HCT116 (cell line): ENCODE measurements around the gene SLIT1. TPM values are rescaled to one million over a fixed set of nuclear protein-coding genes. Genes with fewer than 3 reads are reported as not detected.

Source experiments
- ATAC-seq: fragments of 200-7000 bp; cut with Tn5 transposase; 2 replicates; pipeline ENCODE4 v1.9.1; 2020; ENCODE audit warnings: mild to moderate bottlenecking, moderate library complexity
- BruUV-seq: library from RNA; stranded (reverse); fragments of 400-500 nt; replicated peaks from 2 replicates; lab custom pipeline; 2021; lab: Mats Ljungman, UMichigan
- CTCF ChIA-PET: fragments of 300-600 bp; sonication (Branson Sonifier 250); formaldehyde crosslinking; loops from one replicate; lab custom pipeline; 2021; ENCODE audit warnings: antibody characterized with exemption; lab: Charles Lee
- POLR2A ChIA-PET: fragments of 300-600, 350-600 bp; sonication (Branson Sonifier 250); formaldehyde crosslinking; loops from one replicate; lab custom pipeline; 2021; ENCODE audit warnings: antibody characterized with exemption; lab: Charles Lee
- RAD21 ChIA-PET, 2 experiments: fragments of 300-600 bp; sonication (Branson Sonifier 250); formaldehyde crosslinking; loops; one replicate each; lab custom pipeline; 2023; ENCODE audit warnings: low total read pairs in 2 of 2; ENCODE audit not compliant: uncharacterized antibody in 2 of 2, unreplicated experiment in 2 of 2, low non-redundant PET in 1 of 2; lab: Charles Lee
- DNase-seq: peaks from one replicate; pipeline ENCODE4 v3.0.0-alpha.2; 2010; ENCODE audit warnings: low read depth, low spot score
- H2AFZ ChIP-seq: fragments of 200-600 bp; shearing (Covaris generic), sonication (generic); 2 replicates; pipeline ENCODE4 v1.6.1; 2017; ENCODE audit warnings: low read depth, mixed run types, mixed read lengths, antibody characterized with exemption, low read length; ENCODE audit not compliant: poor library complexity, severe bottlenecking
- H3K27ac ChIP-seq: 2 replicates; pipeline ENCODE4 v1.5.1; 2012; ENCODE audit warnings: low read depth, low read length
- H3K27me3 ChIP-seq: fragments of 200-600 bp; sonication (generic); 2 replicates; pipeline ENCODE4 v1.6.1; 2016; ENCODE audit warnings: mixed run types, low read length, mixed read lengths; ENCODE audit not compliant: insufficient read depth
- H3K36me3 ChIP-seq, 2 experiments: fragments of 200-500 bp in 1 of 2; fragments of 200-600 bp in 1 of 2; sonication (Bioruptor generic) in 1 of 2; sonication (generic) in 1 of 2; 2 replicates each; pipeline versions ENCODE4 v1.5.1 to v1.6.1; 2014 to 2016; ENCODE audit warnings: low read length in 2 of 2, inconsistent platforms in 1 of 2, mixed read lengths in 1 of 2, mixed run types in 1 of 2; ENCODE audit not compliant: insufficient read depth in 2 of 2, control insufficient read depth in 1 of 2
- H3K4me1 ChIP-seq, 2 experiments: fragments of 200-600 bp in 1 of 2; sonication (generic) in 1 of 2; 2 replicates each; pipeline versions ENCODE4 v1.5.1 to v1.6.1; 2012 to 2017; ENCODE audit warnings: low read length in 2 of 2, inconsistent platforms in 1 of 2, mild to moderate bottlenecking in 1 of 2, mixed read lengths in 1 of 2, mixed run types in 1 of 2, moderate library complexity in 1 of 2; ENCODE audit not compliant: insufficient read depth in 2 of 2, control insufficient read depth in 1 of 2
- H3K4me2 ChIP-seq: fragments of 200-600 bp; sonication (generic); 2 replicates; pipeline ENCODE4 v1.6.1; 2017; ENCODE audit warnings: mixed run types, low read length, mixed read lengths
- H3K4me3 ChIP-seq, 2 experiments: fragments of 200-600 bp in 1 of 2; sonication (generic) in 1 of 2; replicated peaks in 1 of 2; 2 replicates each; pipeline ENCODE4 v1.5.1; 2011 to 2016; ENCODE audit warnings: low read length in 2 of 2, control low read depth in 1 of 2, low read depth in 1 of 2, mild to moderate bottlenecking in 1 of 2, mixed read lengths in 1 of 2, mixed run types in 1 of 2
- H3K79me2 ChIP-seq: fragments of 200-600 bp; sonication (generic); 2 replicates; pipeline ENCODE4 v1.6.1; 2017; ENCODE audit warnings: mild to moderate bottlenecking, mixed run types, low read length, moderate library complexity, mixed read lengths; ENCODE audit not compliant: insufficient read depth
- H3K9ac ChIP-seq: fragments of 200-600 bp; sonication (generic); 2 replicates; pipeline ENCODE4 v1.6.1; 2016; ENCODE audit warnings: low read length, mixed read lengths
- H3K9me2 ChIP-seq: fragments of 200-600 bp; sonication (generic), shearing (Covaris generic); 2 replicates; pipeline ENCODE4 v1.6.1; 2017; ENCODE audit warnings: mixed run types, mild to moderate bottlenecking, moderate library complexity; ENCODE audit not compliant: insufficient read depth
- H3K9me3 ChIP-seq, 2 experiments: fragments of 200-500 bp in 1 of 2; fragments of 200-600 bp in 1 of 2; sonication (Bioruptor generic) in 1 of 2; sonication (generic) in 1 of 2; 2 replicates each; pipeline ENCODE4 v1.6.1; 2014 to 2017; ENCODE audit warnings: low read length in 2 of 2, mixed read lengths in 2 of 2, inconsistent platforms in 1 of 2, low read depth in 1 of 2, mild to moderate bottlenecking in 1 of 2, mixed run types in 1 of 2, moderate library complexity in 1 of 2; ENCODE audit not compliant: control insufficient read depth in 1 of 2, insufficient read depth in 1 of 2
- H4K20me1 ChIP-seq: fragments of 200-600 bp; sonication (generic), shearing (Covaris generic); 2 replicates; pipeline ENCODE4 v1.6.1; 2017; ENCODE audit warnings: mixed run types, mild to moderate bottlenecking, moderate library complexity; ENCODE audit not compliant: insufficient read depth
- CBX3 ChIP-seq: IDR thresholded peaks from 2 replicates; pipeline ENCODE4 v1.6.1; 2012; ENCODE audit warnings: low read depth
- EGR1 ChIP-seq: IDR thresholded peaks from 2 replicates; pipeline ENCODE4 v1.6.1; 2012; ENCODE audit warnings: low read depth
- ELF1 ChIP-seq: IDR thresholded peaks from 2 replicates; pipeline ENCODE4 v1.6.1; 2012; ENCODE audit warnings: low read depth, borderline replicate concordance
- EZH2 ChIP-seq: fragments of 200-600 bp; sonication (generic); IDR thresholded peaks from 2 replicates; pipeline ENCODE4 v1.6.1; 2017; ENCODE audit warnings: antibody characterized with exemption, mixed run types
- EZH2phosphoT487 ChIP-seq: fragments of 200-600 bp; IDR thresholded peaks from 2 replicates; pipeline ENCODE4 v1.6.1; 2018; ENCODE audit warnings: antibody characterized with exemption, borderline replicate concordance
- RAD21 ChIP-seq: IDR thresholded peaks from 2 replicates; pipeline ENCODE4 v1.6.1; 2012; ENCODE audit warnings: low read depth, mild to moderate bottlenecking
- SIN3A ChIP-seq: IDR thresholded peaks from 2 replicates; pipeline ENCODE4 v1.6.1; 2012; ENCODE audit warnings: low read depth
- YY1 ChIP-seq: IDR thresholded peaks from 2 replicates; pipeline ENCODE4 v1.6.1; 2011; ENCODE audit warnings: low read length, low read depth, moderate library complexity, mild to moderate bottlenecking; ENCODE audit not compliant: insufficient replicate concordance; ENCODE audit errors: extremely low read depth
- ZFX ChIP-seq: fragments of 450-650 bp; IDR thresholded peaks from 2 replicates; pipeline ENCODE4 v1.6.1; 2017
- ZNF274 ChIP-seq: fragments of 200-500 bp; sonication (Bioruptor generic); IDR thresholded peaks from 2 replicates; pipeline ENCODE4 v1.6.1; 2014; ENCODE audit warnings: mild to moderate bottlenecking, low read depth, low read length, inconsistent platforms
- intact Hi-C: fragments of 100-400 bp; cut with micrococcal nuclease; formaldehyde crosslinking; loops from 2 replicates; pipeline ENCODE4 v1.10.0; 2022
- total RNA-seq: library from RNA; stranded (reverse); gene quantifications from one replicate; pipeline ENCODE4 v1.2.1, GENCODE V29; 2021; ENCODE audit not compliant: unreplicated experiment
- TF ChIP-seq, protein P1 (sequence below): IDR thresholded peaks from 2 replicates; pipeline ENCODE4 v1.6.1; 2011; ENCODE audit warnings: mild to moderate bottlenecking, low read length, moderate library complexity; ENCODE audit not compliant: insufficient replicate concordance; ENCODE audit errors: extremely low read depth
- TF ChIP-seq, protein P2 (sequence below): IDR thresholded peaks from 2 replicates; pipeline ENCODE4 v1.6.1; 2012
- TF ChIP-seq, protein P3 (sequence below): IDR thresholded peaks from 2 replicates; pipeline ENCODE4 v1.6.1; 2012
- TF ChIP-seq, protein P4 (sequence below): IDR thresholded peaks from 2 replicates; pipeline ENCODE4 v1.6.1; 2012; ENCODE audit warnings: low read depth

Gene SLIT1
- total RNA-seq, 1 experiment from 2014 or later, result 0.42 TPM

DNA sequence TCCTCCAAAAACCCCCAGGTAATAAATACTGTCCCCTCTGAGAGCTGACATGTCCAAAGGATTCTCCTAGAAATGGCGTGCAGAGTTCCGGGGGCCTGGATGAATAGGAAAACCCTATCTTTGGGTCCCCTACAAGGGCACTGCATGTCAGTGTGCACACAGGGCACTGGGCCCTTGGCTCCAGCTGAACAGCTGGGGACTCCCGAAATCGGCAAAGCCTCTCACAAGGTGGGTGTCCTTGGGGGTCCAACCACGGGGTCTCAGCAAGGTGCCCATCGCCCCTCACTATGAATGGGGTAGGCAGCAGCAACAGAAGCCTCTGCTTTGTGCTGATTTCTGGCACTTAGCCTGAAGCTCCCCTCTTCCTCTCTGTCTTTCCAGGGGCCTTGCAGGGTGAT is 46.1 kb downstream of the SLIT1 start (continued):
- TF ChIP-seq ZFX (no peak), YY1 (no peak), ZNF274 (no peak), EZH2phosphoT487 (no peak), EGR1 (no peak)
- TF ChIP-seq, protein P1, sequence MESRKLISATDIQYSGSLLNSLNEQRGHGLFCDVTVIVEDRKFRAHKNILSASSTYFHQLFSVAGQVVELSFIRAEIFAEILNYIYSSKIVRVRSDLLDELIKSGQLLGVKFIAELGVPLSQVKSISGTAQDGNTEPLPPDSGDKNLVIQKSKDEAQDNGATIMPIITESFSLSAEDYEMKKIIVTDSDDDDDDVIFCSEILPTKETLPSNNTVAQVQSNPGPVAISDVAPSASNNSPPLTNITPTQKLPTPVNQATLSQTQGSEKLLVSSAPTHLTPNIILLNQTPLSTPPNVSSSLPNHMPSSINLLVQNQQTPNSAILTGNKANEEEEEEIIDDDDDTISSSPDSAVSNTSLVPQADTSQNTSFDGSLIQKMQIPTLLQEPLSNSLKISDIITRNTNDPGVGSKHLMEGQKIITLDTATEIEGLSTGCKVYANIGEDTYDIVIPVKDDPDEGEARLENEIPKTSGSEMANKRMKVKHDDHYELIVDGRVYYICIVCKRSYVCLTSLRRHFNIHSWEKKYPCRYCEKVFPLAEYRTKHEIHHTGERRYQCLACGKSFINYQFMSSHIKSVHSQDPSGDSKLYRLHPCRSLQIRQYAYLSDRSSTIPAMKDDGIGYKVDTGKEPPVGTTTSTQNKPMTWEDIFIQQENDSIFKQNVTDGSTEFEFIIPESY, result no peak
- TF ChIP-seq, protein P2, sequence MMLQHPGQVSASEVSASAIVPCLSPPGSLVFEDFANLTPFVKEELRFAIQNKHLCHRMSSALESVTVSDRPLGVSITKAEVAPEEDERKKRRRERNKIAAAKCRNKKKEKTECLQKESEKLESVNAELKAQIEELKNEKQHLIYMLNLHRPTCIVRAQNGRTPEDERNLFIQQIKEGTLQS, result no peak
- TF ChIP-seq, protein P3, sequence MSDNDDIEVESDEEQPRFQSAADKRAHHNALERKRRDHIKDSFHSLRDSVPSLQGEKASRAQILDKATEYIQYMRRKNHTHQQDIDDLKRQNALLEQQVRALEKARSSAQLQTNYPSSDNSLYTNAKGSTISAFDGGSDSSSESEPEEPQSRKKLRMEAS, result no peak

DNA sequence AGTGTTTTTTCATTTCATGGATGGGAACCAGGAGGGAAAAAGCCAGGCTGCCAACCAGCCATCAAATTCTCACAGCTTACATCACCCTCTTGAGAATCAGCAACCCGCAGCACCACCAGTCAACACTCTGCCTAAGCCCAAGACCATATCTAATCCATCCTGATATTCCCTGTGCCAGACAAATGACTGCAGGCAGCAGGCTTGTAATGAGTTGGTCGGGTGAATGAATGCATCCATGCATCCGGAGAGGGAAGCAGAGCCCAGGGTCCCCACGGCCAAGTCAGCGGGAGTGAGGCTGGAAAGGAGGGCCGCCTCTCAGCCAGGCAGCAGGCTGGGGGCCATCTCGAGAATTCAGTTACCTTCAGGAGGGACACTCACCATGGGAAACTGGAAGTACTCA is 46.9 kb downstream of the SLIT1 start:
- POLR2A ChIA-PET, result no interaction called here

More for the DNA sequence above, 46.9 kb downstream of the SLIT1 start:
- no peaks in the 10 kb centered on the region for H3K36me3 ChIP-seq
- H3K4me3 ChIP-seq, result no peak overlapping the region
- no peaks in the 10 kb centered on the region for H3K79me2 ChIP-seq
- no peak for DNase-seq
- CTCF ChIA-PET, result interaction anchor here (1.1 to 2.2 kb wide), 2 partner anchors 58 to 71 kb away, joined by 3 to 7 read pairs; no protein-coding TSS in a partner anchor
- H3K9me2 ChIP-seq, result no peaks in the 10 kb centered on the region
- H3K9me3 ChIP-seq, result no peaks in the 10 kb centered on the region
- no peak for ATAC-seq
- no TSS peak for BruUV-seq
- H3K4me1 ChIP-seq, result peaks cover 3 to 9% of the 10 kb centered on the region in 2 experiments; a peak in 1 of 4 replicates
- H3K27ac ChIP-seq, result no peak overlapping the region
- H2AFZ ChIP-seq, result no peak overlapping the region
- intact Hi-C loops, result loop anchor here (1.0 to 2.0 kb wide), 2 partner anchors 58 to 71 kb away; no protein-coding TSS in a partner anchor
- no peaks in the 10 kb centered on the region for H4K20me1 ChIP-seq
- TF ChIP-seq ELF1, result no peak
- no peak for TF ChIP-seq EGR1
- TF ChIP-seq, protein P4, sequence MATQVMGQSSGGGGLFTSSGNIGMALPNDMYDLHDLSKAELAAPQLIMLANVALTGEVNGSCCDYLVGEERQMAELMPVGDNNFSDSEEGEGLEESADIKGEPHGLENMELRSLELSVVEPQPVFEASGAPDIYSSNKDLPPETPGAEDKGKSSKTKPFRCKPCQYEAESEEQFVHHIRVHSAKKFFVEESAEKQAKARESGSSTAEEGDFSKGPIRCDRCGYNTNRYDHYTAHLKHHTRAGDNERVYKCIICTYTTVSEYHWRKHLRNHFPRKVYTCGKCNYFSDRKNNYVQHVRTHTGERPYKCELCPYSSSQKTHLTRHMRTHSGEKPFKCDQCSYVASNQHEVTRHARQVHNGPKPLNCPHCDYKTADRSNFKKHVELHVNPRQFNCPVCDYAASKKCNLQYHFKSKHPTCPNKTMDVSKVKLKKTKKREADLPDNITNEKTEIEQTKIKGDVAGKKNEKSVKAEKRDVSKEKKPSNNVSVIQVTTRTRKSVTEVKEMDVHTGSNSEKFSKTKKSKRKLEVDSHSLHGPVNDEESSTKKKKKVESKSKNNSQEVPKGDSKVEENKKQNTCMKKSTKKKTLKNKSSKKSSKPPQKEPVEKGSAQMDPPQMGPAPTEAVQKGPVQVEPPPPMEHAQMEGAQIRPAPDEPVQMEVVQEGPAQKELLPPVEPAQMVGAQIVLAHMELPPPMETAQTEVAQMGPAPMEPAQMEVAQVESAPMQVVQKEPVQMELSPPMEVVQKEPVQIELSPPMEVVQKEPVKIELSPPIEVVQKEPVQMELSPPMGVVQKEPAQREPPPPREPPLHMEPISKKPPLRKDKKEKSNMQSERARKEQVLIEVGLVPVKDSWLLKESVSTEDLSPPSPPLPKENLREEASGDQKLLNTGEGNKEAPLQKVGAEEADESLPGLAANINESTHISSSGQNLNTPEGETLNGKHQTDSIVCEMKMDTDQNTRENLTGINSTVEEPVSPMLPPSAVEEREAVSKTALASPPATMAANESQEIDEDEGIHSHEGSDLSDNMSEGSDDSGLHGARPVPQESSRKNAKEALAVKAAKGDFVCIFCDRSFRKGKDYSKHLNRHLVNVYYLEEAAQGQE, result no peak
- no peak for TF ChIP-seq ZNF274
- no peak for TF ChIP-seq CBX3
- TF ChIP-seq SIN3A, result no peak
- TF ChIP-seq RAD21, result no peak
- no peak for TF ChIP-seq YY1
- no peak for TF ChIP-seq EZH2
- peaks cover 6% of the 10 kb centered on the region; the same call in 1 of the 2 replicates for H3K27me3 ChIP-seq
- RAD21 ChIA-PET, result no interaction called here
- H3K4me2 ChIP-seq, result no peak overlapping the region
- no peak overlapping the region for H3K9ac ChIP-seq
